Natural killer cell treated with Interleukin-12 subunit alpha and Interleukin-12 subunit beta and Interleukin-15 and Interleukin-18, amount 100 ng/mL, for 72 hours (primary cell): ENCODE results near the gene SGK1. TPM values are rescaled to one million over a fixed set of nuclear protein-coding genes. Genes with fewer than 3 reads are reported as not detected.

Experiments
- ATAC-seq, 2 donors: fragments of 150-1000 bp; cut with Tn5 transposase in 1 of 2; sonication (Bioruptor Pico), chemical (Tn5 transposase) in 1 of 2; 2 replicates each; pipeline ENCODE4 v1.10.0; 2021
- DNase-seq: peaks from one replicate; pipeline ENCODE4 v3.0.0; 2022; ENCODE audit warnings: low spot score
- H3K27ac Mint-ChIP-seq, 2 donors: 1 replicate in 1 of 2; 2 replicates in 1 of 2; pipeline ENCODE4 v1.8.0; 2022; ENCODE audit warnings: mixed read lengths in 2 of 2, mild to moderate bottlenecking in 1 of 2, moderate library complexity in 1 of 2
- H3K27me3 Mint-ChIP-seq, 2 donors: 1 replicate in 1 of 2; 2 replicates in 1 of 2; pipeline ENCODE4 v1.8.0; 2022; ENCODE audit warnings: mixed read lengths in 2 of 2
- H3K36me3 Mint-ChIP-seq: one replicate; pipeline ENCODE4 v1.8.0; 2022; ENCODE audit warnings: mixed read lengths
- H3K4me1 Mint-ChIP-seq, 2 donors: 1 replicate in 1 of 2; 2 replicates in 1 of 2; pipeline ENCODE4 v1.8.0; 2022; ENCODE audit warnings: low read depth in 2 of 2, mixed read lengths in 2 of 2, mild to moderate bottlenecking in 1 of 2
- H3K4me3 Mint-ChIP-seq: one replicate; pipeline ENCODE4 v1.8.0; 2022; ENCODE audit warnings: mixed read lengths
- H3K9me3 Mint-ChIP-seq: 2 replicates; pipeline ENCODE4 v1.8.0; 2022; ENCODE audit warnings: mixed read lengths
- total RNA-seq, 2 donors: library from RNA; stranded (reverse); gene quantifications; one replicate each; pipeline ENCODE4 v1.2.3, GENCODE V29; 2022

SGK1 gene
- total RNA-seq, 2 donors from 2014 or later = 117 to 119 TPM

- H3K9me3 Mint-ChIP-seq = no peaks in the 10 kb centered on the region
- no peaks in the 10 kb centered on the region for H3K4me1 Mint-ChIP-seq
- H3K27me3 Mint-ChIP-seq = peaks cover 0 to 4% of the 10 kb centered on the region in 2 donors
- no peak overlapping the region for H3K27ac Mint-ChIP-seq
- DNase-seq = no peak
- no peaks in the 10 kb centered on the region for H3K36me3 Mint-ChIP-seq
- ATAC-seq = no peak
- H3K4me3 Mint-ChIP-seq = no peak overlapping the region
Measured at GRCh38 chr6:134123666-134124208, 194.2 kb downstream of the SGK1 start.

DNA sequence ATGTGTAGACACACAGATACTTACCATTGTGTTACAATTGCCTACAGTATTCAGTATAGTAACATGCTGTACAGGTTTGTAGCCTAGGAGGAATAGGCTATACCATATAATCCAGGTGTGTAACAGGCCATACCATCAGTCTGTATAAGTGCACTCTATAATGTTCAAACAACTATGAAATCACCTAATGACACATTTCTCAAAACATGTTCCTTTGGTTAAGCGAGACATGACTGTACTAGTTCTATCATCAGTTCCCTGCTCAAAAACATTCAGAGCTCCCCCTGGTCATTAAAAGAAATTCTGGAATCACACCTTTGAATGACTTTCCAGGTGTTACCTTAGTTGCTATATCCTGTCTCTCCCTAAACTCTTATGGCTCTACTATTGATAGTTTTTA is 195.1 kb downstream of the SGK1 start:
- Mint-ChIP-seq H3K4me1 (no peaks in the 10 kb centered on the region), H3K27ac (no peak overlapping the region), H3K36me3 (no peaks in the 10 kb centered on the region), H3K4me3 (no peak overlapping the region), H3K9me3 (no peaks in the 10 kb centered on the region), H3K27me3 (peaks cover 0 to 4% of the 10 kb centered on the region in 2 donors)
- no peak for DNase-seq
- no peak for ATAC-seq

- H3K9me3 Mint-ChIP-seq = no peaks in the 10 kb centered on the region
Measured at GRCh38 chr6:134119486-134119885, 198.4 kb downstream of the SGK1 start.

More at GRCh38 chr6:134119486-134119885, 198.4 kb downstream of the SGK1 start:
- Mint-ChIP-seq H3K36me3 (no peaks in the 10 kb centered on the region), H3K4me1 (peaks cover 0 to 3% of the 10 kb centered on the region in 2 donors), H3K4me3 (no peak overlapping the region), H3K27ac (no peak overlapping the region), H3K27me3 (peaks cover 10 to 11% of the 10 kb centered on the region in 2 donors)
- no peak for DNase-seq
- no peak for ATAC-seq
